ENCODE measurements around the gene POR. TPM values are rescaled to one million over a fixed set of nuclear protein-coding genes. Genes with fewer than 3 reads are reported as not detected.

POR gene
- total RNA-seq, 1 donor = 73.1 TPM

DNA sequence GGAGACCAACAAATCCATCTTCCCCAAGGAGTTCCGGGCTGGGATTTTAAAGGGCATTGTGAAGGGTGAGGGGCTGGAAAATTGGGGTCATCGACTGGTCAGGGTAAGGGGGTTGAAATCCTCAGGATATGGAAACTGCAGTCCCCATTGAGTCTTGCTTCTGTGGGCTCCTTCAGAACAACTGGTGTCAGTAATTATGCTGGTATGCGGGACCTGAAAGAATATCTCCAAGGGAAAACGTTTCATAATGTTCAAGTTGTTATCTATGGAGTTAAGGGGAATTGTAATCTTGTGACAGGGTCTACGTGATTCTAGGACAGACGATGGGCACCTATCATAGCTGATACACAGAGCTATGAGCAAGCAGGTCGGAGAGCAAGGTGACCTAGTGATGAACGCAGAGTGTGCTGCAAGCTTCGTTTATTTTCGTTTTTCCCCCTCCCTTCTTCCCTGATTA is 36.6 kb upstream of the POR start:
- Histone ChIP-seq H3K79me2 (ENCODE audit: insufficient read depth, low read length) (peaks cover 34% of the 10 kb centered on the region), H3K36me3 (ENCODE audit: insufficient read depth, low read length) (peaks cover 24% of the 10 kb centered on the region), H3K4me2 (ENCODE audit: insufficient read depth, low read length) (peak overlapping the region; percentile 89), H3K27ac (ENCODE audit: low read depth, low read length) (peak overlapping the region; percentile 58), H3K4me3 (ENCODE audit: insufficient read depth, low read length) (peak overlapping the region; percentile 64), H3K27me3 (ENCODE audit: insufficient read depth, low read length) (no peaks in the 10 kb centered on the region), H4K20me1 (ENCODE audit: insufficient read depth, low read length) (peaks cover 12% of the 10 kb centered on the region), H3K9me3 (ENCODE audit: low read depth, low read length) (no peaks in the 10 kb centered on the region), H2AFZ (ENCODE audit: low read length) (peak overlapping the region; percentile 85), H3K4me1 (ENCODE audit: insufficient read depth, low read length) (peaks cover 18% of the 10 kb centered on the region)
- peak; percentile 49 for DNase-seq (ENCODE audit: insufficient read length, low spot score, missing footprints)
- TF ChIP-seq, protein P1, sequence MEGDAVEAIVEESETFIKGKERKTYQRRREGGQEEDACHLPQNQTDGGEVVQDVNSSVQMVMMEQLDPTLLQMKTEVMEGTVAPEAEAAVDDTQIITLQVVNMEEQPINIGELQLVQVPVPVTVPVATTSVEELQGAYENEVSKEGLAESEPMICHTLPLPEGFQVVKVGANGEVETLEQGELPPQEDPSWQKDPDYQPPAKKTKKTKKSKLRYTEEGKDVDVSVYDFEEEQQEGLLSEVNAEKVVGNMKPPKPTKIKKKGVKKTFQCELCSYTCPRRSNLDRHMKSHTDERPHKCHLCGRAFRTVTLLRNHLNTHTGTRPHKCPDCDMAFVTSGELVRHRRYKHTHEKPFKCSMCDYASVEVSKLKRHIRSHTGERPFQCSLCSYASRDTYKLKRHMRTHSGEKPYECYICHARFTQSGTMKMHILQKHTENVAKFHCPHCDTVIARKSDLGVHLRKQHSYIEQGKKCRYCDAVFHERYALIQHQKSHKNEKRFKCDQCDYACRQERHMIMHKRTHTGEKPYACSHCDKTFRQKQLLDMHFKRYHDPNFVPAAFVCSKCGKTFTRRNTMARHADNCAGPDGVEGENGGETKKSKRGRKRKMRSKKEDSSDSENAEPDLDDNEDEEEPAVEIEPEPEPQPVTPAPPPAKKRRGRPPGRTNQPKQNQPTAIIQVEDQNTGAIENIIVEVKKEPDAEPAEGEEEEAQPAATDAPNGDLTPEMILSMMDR (IDR thresholded peaks at IDR 0.05; ENCODE audit: extremely low read depth, low read depth, low read length) = no peak

DNA sequence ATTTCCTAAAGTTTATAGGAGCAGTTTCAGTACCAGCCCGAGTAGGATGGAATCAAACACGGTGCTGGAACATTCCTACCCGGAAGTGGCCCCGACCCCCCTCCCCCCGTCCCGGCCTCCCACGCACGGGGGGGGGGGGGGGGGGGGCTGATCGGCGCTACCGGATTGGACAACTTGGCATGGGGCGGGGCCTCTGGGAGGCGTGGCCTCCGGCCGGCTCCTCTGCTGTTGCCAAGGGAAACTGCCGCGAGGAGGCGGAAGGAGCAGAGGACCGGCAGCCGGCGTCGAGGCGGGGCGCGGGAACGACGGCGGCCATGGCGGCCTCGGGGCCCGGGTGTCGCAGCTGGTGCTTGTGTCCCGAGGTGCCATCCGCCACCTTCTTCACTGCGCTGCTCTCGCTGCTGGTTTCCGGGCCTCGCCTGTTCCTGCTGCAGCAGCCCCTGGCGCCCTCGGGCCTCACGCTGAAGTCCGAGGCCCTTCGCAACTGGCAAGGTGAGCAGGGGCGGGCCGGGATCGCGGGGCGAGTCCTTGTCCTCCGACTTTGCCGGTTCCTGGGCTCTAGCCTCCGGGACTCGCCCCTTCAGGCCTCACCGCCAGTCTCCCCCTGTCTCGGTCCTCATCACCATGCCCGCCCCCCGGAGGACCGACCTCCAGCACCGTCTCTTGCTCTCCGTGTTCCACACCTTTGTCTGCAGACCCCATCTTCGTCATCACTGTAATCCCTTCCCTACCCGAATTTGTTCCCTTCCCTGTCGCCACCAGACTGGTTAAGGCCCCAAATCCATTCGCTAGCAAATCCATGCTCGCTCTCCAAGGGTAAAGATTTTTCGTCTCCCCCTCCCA is 36.0 kb upstream of the POR start, which contains the start of gene RHBDD2:
Gene RHBDD2 (plus strand): TSS at position 266 of the 843 bp plus-strand sequence. CDS start 49 bp downstream, at position 315.
- peak within 1 kb of the TSS; percentile 83 for H3K27ac ChIP-seq (ENCODE audit: low read depth, low read length)
- H4K20me1 ChIP-seq (ENCODE audit: insufficient read depth, low read length) = peaks cover 12% of the 10 kb centered on the region
- peaks cover 34% of the 10 kb centered on the region for H3K79me2 ChIP-seq (ENCODE audit: insufficient read depth, low read length)
- H3K9me3 ChIP-seq (ENCODE audit: low read depth, low read length) = no peaks in the 10 kb centered on the region
- H3K4me1 ChIP-seq (ENCODE audit: insufficient read depth, low read length) = peaks cover 18% of the 10 kb centered on the region
- H3K4me3 ChIP-seq (ENCODE audit: insufficient read depth, low read length) = peak within 1 kb of the TSS; percentile 97
- peak within 1 kb of the TSS; percentile 98 for H3K4me2 ChIP-seq (ENCODE audit: insufficient read depth, low read length)
- peak; percentile 99 for DNase-seq (ENCODE audit: insufficient read length, low spot score, missing footprints)
- peak within 1 kb of the TSS; percentile 91 for H2AFZ ChIP-seq (ENCODE audit: low read length)
- H3K36me3 ChIP-seq (ENCODE audit: insufficient read depth, low read length) = peaks cover 30% of the 10 kb centered on the region
- TF ChIP-seq, protein P1 (IDR thresholded peaks at IDR 0.05; ENCODE audit: extremely low read depth, low read depth, low read length) = no peak
- no peaks in the 10 kb centered on the region for H3K27me3 ChIP-seq (ENCODE audit: insufficient read depth, low read length)

DNA sequence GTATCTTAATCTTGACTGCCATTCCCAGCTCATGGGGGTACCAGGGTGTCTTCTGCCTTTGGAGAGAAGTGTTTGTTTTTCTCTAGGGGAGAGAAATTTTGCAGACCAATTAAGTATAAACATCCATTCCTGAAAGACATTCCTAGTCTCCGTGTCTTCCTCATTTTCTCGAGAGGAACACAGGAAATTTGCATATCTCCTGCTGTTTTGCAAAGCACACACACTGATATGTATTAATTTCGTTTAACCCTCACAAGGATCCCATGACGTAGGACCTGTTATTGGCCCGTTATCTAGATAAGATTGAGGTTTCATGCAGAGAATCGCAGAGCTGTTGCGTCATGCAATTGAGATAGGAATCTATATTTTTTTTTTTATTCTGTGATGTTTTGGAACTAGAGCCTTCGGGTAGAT is 35.2 kb upstream of the POR start:
- TF ChIP-seq, protein P1 (IDR thresholded peaks at IDR 0.05; ENCODE audit: extremely low read depth, low read depth, low read length) = no peak
- Histone ChIP-seq H3K27ac (ENCODE audit: low read depth, low read length) (peak overlapping the region; percentile 83), H3K79me2 (ENCODE audit: insufficient read depth, low read length) (peaks cover 34% of the 10 kb centered on the region), H3K4me1 (ENCODE audit: insufficient read depth, low read length) (peaks cover 18% of the 10 kb centered on the region), H2AFZ (ENCODE audit: low read length) (peak overlapping the region; percentile 91), H3K36me3 (ENCODE audit: insufficient read depth, low read length) (peaks cover 37% of the 10 kb centered on the region), H3K27me3 (ENCODE audit: insufficient read depth, low read length) (no peaks in the 10 kb centered on the region), H3K4me3 (ENCODE audit: insufficient read depth, low read length) (peak overlapping the region; percentile 97), H3K9me3 (ENCODE audit: low read depth, low read length) (no peaks in the 10 kb centered on the region), H4K20me1 (ENCODE audit: insufficient read depth, low read length) (peaks cover 12% of the 10 kb centered on the region), H3K4me2 (ENCODE audit: insufficient read depth, low read length) (peak overlapping the region; percentile 98)
- peak; percentile 85 for DNase-seq (ENCODE audit: insufficient read length, low spot score, missing footprints)

DNA sequence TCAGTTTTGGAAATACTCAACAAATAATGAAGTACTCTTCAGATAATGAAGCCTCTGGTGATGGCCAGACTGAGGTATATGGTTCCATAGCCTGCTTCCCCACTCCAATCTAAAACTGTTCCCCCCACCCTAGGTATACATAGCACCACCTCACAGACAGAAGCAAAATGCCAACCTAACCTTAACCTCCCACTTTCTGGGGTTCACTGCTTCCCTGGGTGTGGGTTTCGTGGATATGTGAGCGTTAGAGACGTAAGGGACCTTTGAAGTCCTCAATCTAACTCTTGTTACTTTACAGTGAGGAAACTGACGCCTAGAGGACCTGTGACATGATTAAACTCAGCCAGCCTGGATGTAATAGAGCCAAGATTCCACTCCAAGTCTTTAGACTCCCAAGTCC is 34.7 kb upstream of the POR start:
- TF ChIP-seq, protein P1 (IDR thresholded peaks at IDR 0.05; ENCODE audit: extremely low read depth, low read depth, low read length) = no peak
- Histone ChIP-seq H3K27ac (ENCODE audit: low read depth, low read length) (peak overlapping the region; percentile 2), H3K9me3 (ENCODE audit: low read depth, low read length) (no peaks in the 10 kb centered on the region), H3K27me3 (ENCODE audit: insufficient read depth, low read length) (no peaks in the 10 kb centered on the region), H3K36me3 (ENCODE audit: insufficient read depth, low read length) (peaks cover 37% of the 10 kb centered on the region), H3K79me2 (ENCODE audit: insufficient read depth, low read length) (peaks cover 34% of the 10 kb centered on the region), H3K4me1 (ENCODE audit: insufficient read depth, low read length) (peaks cover 18% of the 10 kb centered on the region), H2AFZ (ENCODE audit: low read length) (no peak overlapping the region), H3K4me3 (ENCODE audit: insufficient read depth, low read length) (no peak overlapping the region), H3K4me2 (ENCODE audit: insufficient read depth, low read length) (peak overlapping the region; percentile 98), H4K20me1 (ENCODE audit: insufficient read depth, low read length) (peaks cover 12% of the 10 kb centered on the region)
- DNase-seq (ENCODE audit: insufficient read length, low spot score, missing footprints) = no peak

Data from osteoblast (primary cell).